HG03039 (cell line): ENCODE data around the gene SNRPA1.
"Not testable (repeated sequence)": the region's sequence is repeated elsewhere in the genome, so short reads cannot be mapped to it uniquely, and the experiment has no call there.

Experiments used
- ATAC-seq: cut with Tn5 transposase; IDR thresholded peaks from one replicate; pipeline ENCODE4 v1.9.1; 2021; ENCODE audit warnings: mild to moderate bottlenecking, moderate library complexity; ENCODE audit not compliant: unreplicated experiment

Gene SNRPA1

GRCh38 chr15:101294731-101295606, at the start of gene SNRPA1:
SNRPA1 (minus strand) TSS chr15:101295248; CDS start chr15:101295178, 70 bp downstream.
- ATAC-seq, result peak; percentile 83

GRCh38 chr15:101342056-101342455, 47.0 kb upstream of the SNRPA1 start:
- no peak for ATAC-seq

GRCh38 chr15:101338502-101339057, 43.5 kb upstream of the SNRPA1 start:
- ATAC-seq, result no peak

GRCh38 chr15:101337976-101338375, 42.9 kb upstream of the SNRPA1 start:
- ATAC-seq, result no peak

- ATAC-seq, result not testable (repeated sequence)
These were observed 39.1 kb upstream of the SNRPA1 start for GRCh38 chr15:101333907-101334789.

GRCh38 chr15:101332061-101332467, 37.0 kb upstream of the SNRPA1 start:
- no peak for ATAC-seq

GRCh38 chr15:101329867-101330380, 34.9 kb upstream of the SNRPA1 start:
- ATAC-seq, result no peak

GRCh38 chr15:101329309-101329863, 34.3 kb upstream of the SNRPA1 start:
- ATAC-seq, result no peak

- ATAC-seq, result no peak
These were observed 33.0 kb upstream of the SNRPA1 start for GRCh38 chr15:101328001-101328400.

- no peak for ATAC-seq
These were observed 32.2 kb upstream of the SNRPA1 start for GRCh38 chr15:101327147-101327740.

- no peak for ATAC-seq
These were observed 31.6 kb upstream of the SNRPA1 start for GRCh38 chr15:101326462-101327146.

- ATAC-seq, result no peak
These were observed 30.9 kb upstream of the SNRPA1 start for GRCh38 chr15:101326026-101326315.

- ATAC-seq, result no peak
These were observed 30.4 kb upstream of the SNRPA1 start for GRCh38 chr15:101325263-101326025.

GRCh38 chr15:101324524-101325177, 29.6 kb upstream of the SNRPA1 start:
- ATAC-seq, result no peak

GRCh38 chr15:101323793-101324523, 28.9 kb upstream of the SNRPA1 start:
- no peak for ATAC-seq

GRCh38 chr15:101322854-101323477, 27.9 kb upstream of the SNRPA1 start:
- ATAC-seq, result no peak

GRCh38 chr15:101322016-101322695, 27.1 kb upstream of the SNRPA1 start:
- ATAC-seq, result no peak
